BJ (cell line): Measurements from ENCODE around the gene MMEL1. TPM values are rescaled to one million over a fixed set of nuclear protein-coding genes. Genes with fewer than 3 reads are reported as not detected.
A peak's percentile ranks its signal among the peaks of the same experiment; 100 is the strongest.

ENCODE experiments used
- CTCF ChIA-PET: fragments of 350-600 bp; formaldehyde crosslinking; extraction: SDS; loops from one replicate; lab custom pipeline; 2021; ENCODE audit warnings: antibody characterized with exemption, inconsistent platforms; lab: Yijun Ruan, JAX
- POLR2A ChIA-PET: fragments of 300-600 bp; sonication (Branson Sonifier 250); formaldehyde crosslinking; extraction: SDS; loops from one replicate; lab custom pipeline; 2021; ENCODE audit warnings: antibody characterized with exemption; lab: Charles Lee
- DNase-seq: peaks from one replicate; pipeline ENCODE4 v3.0.0-alpha.2; 2011; ENCODE audit warnings: low read depth
- H3K27me3 ChIP-seq: 2 replicates; pipeline ENCODE4 v1.6.0; 2011; ENCODE audit warnings: low read length; ENCODE audit not compliant: control insufficient read depth, insufficient read depth
- H3K36me3 ChIP-seq: 2 replicates; pipeline ENCODE4 v1.5.1; 2011; ENCODE audit warnings: low read length; ENCODE audit not compliant: control insufficient read depth, insufficient read depth
- H3K4me3 ChIP-seq: 2 replicates; pipeline ENCODE4 v1.5.1; 2011; ENCODE audit warnings: low read depth, mild to moderate bottlenecking, control low read depth, low read length
- CTCF ChIP-seq: IDR thresholded peaks from 2 replicates; pipeline ENCODE4 v1.5.1; 2011; ENCODE audit warnings: low read depth, mild to moderate bottlenecking, control low read depth, inconsistent platforms, low read length, moderate library complexity; ENCODE audit not compliant: insufficient read depth
- polyA plus RNA-seq: library from polyadenylated mRNA; depleted of rRNA; stranded (reverse); fragments of >200 nt; gene quantifications from 2 replicates; pipeline ENCODE4 v1.2.3, GENCODE V29; 2011

The MMEL1 gene
- polyA plus RNA-seq, 1 experiment = 0.17 TPM

DNA sequence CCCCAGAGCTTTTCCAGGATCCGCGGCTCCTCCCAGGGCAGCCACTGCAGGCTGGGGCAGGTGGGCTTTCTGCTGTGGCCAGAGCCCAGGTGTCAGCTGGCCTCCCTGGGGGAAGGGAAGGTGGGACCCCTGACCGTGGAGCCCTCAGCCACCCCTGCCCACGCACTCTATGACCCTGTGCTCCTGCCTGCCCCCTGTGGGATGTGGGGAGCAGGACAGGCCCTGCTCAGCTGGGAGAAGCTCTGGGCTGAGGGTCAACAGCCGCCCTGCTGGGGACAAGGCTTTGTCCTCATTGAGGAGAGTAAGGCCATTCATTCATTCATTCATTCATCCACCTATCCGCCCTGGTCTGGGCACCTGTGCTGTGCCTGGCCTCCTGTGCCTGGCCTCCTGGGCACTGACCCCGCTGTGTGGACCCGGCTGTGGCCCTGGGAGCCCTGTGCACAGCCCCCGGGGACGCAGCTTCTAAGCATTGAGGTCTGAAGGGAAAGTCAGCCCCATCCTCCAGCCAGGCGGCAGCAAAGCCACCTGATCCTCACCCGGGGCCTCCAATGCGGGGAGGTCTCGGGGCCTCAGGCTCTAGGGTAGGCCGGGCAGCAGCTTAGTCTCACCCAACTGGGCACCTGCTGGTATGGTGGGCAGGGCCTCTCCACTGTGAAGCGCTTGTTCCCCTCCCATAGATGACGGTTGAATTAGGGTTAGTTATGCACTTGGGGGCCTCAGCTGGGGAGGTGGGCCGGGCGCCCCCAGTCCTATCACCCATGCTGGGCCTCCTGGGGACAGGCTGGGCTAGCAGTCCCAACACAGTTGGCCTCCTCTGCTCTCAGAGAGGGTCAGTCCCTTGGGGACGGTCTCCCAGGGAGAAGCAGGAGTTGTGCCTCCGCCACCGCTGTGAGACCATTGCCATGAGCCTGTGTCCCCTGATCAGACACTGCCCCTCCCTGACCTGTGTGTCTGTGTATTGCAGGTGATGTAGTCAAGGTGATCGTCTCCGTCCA is 70.6 kb downstream of the MMEL1 start:
- DNase-seq = no peak
- no peaks in the 10 kb centered on the region for H3K27me3 ChIP-seq
- no peak overlapping the region for H3K4me3 ChIP-seq
- ChIA-PET POLR2A (no interaction called here), CTCF (interaction anchor here (0.6 to 2.0 kb wide), 9 partner anchors 9 to 569 kb away, joined by 3 to 9 read pairs (median 4); no protein-coding TSS in a partner anchor)
- no peaks in the 10 kb centered on the region; the same call in 1 of the 2 replicates for H3K36me3 ChIP-seq
- TF ChIP-seq CTCF = peak; percentile 52

GRCh38 chr1:2561446-2561845 is 71.4 kb downstream of the MMEL1 start:
- no peak for TF ChIP-seq CTCF
- no peaks in the 10 kb centered on the region for H3K27me3 ChIP-seq
- H3K4me3 ChIP-seq = no peak overlapping the region
- ChIA-PET CTCF (interaction anchor here (0.6 to 2.0 kb wide), 9 partner anchors 10 to 569 kb away, joined by 3 to 9 read pairs (median 4); no protein-coding TSS in a partner anchor), POLR2A (no interaction called here)
- no peaks in the 10 kb centered on the region; the same call in 1 of the 2 replicates for H3K36me3 ChIP-seq
- no peak for DNase-seq

DNA sequence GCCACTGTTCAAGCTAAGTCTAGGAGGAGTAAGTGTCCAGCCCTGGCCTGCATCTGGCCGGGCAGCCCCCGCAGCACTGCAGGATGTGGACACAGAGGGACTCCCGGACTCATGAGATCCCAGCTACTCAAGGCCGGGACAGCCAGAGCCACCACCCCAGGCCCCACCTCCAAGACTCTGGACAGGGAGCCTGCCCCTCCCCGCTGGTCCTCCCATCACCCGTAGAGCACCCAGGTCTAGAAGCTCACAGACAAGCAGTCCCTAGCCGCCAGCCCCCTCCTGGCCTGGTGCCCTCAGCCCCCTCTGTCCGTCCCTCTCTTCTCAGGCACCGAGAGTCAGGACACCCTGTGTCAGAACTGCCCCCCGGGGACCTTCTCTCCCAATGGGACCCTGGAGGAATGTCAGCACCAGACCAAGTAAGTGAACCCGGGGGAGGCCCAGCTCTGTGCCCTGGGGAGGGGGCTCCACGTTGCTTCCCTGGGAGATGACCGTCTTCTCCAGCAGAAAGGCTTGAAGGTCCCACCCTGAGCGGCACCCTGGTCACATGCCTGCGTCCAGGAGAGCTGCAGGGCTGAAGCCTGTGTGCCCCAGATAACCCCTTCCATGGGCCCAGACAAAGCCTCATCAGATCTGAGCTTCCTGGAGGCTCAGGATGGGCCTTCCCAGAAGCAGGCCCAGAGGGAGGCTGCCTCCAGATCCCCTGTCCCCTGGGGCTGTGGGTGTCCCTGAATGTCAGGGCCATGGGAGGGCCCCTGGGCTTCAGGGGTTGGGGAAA is 72.3 kb downstream of the MMEL1 start:
- no peak overlapping the region for H3K4me3 ChIP-seq
- H3K27me3 ChIP-seq = no peaks in the 10 kb centered on the region
- H3K36me3 ChIP-seq = no peaks in the 10 kb centered on the region; the same call in 1 of the 2 replicates
- no peak for DNase-seq
- ChIA-PET POLR2A (no interaction called here), CTCF (interaction anchor here (1.3 to 2.0 kb wide), 5 partner anchors 11 to 146 kb away, joined by 3 to 9 read pairs (median 7); no protein-coding TSS in a partner anchor)
- no peak for TF ChIP-seq CTCF

DNA sequence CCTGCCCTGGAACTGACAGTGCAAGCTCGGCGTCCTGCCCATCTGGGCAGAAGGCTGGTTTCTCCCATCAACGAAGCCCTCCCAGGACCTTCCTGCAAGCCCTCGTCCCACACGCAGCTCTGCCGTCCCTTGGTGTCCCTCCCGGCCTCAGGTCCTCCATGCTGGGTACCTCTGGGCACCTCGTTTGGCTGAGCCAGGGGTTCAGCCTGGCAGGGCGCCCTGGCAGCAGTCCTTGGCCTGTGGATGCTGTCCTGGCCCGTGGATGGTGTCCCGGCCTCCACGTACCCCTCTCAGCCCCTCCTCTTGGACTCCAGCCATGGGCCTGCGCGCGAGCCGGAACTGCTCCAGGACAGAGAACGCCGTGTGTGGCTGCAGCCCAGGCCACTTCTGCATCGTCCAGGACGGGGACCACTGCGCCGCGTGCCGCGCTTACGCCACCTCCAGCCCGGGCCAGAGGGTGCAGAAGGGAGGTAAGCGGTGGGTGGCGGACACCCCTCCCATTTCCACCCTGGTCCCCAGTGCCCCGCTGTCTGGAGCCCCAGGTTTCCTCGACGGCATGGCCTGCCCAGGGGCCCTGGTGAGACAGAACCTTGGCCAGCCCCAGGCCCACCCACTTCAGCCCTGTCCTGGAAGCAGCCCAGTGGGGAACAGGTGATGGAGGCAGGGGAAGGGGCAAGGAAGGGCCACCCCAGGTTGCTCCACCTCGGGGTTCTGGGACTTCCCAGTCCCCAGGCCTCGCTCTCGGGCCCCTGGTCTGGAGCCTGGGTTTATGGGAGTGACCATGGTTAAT is 73.1 kb downstream of the MMEL1 start:
- TF ChIP-seq CTCF = no peak
- H3K4me3 ChIP-seq = no peak overlapping the region
- no peak for DNase-seq
- ChIA-PET CTCF (interaction anchor here (1.8 to 2.0 kb wide), 3 partner anchors 11 to 17 kb away, joined by 4 to 9 read pairs (median 7); no protein-coding TSS in a partner anchor), POLR2A (no interaction called here)
- no peaks in the 10 kb centered on the region for H3K27me3 ChIP-seq
- H3K36me3 ChIP-seq = no peaks in the 10 kb centered on the region; the same call in 1 of the 2 replicates
